NT2/D1 (cell line): ENCODE measurements around the gene BCL11B.

Experiments used
- DNase-seq: peaks from one replicate; pipeline ENCODE4 v3.0.0-alpha.2; 2011; ENCODE audit warnings: low read depth, low spot score
- H3K27me3 ChIP-seq: 2 replicates; pipeline ENCODE4 v1.6.0; 2011; ENCODE audit warnings: mild to moderate bottlenecking; ENCODE audit not compliant: insufficient read length, insufficient read depth
- H3K36me3 ChIP-seq: 2 replicates; pipeline ENCODE4 v1.6.1; 2011; ENCODE audit warnings: mild to moderate bottlenecking, low read length, mixed read lengths; ENCODE audit not compliant: insufficient read depth, insufficient read length
- H3K4me1 ChIP-seq: 2 replicates; pipeline ENCODE4 v1.5.1; 2011; ENCODE audit not compliant: insufficient read depth, insufficient read length
- H3K4me3 ChIP-seq: 2 replicates; pipeline ENCODE4 v1.5.1; 2011; ENCODE audit warnings: low read depth; ENCODE audit not compliant: insufficient read length
- H3K9ac ChIP-seq: 2 replicates; pipeline ENCODE4 v1.6.0; 2011; ENCODE audit warnings: low read depth; ENCODE audit not compliant: insufficient read length
- H3K9me3 ChIP-seq: 2 replicates; pipeline ENCODE4 v1.5.1; 2011; ENCODE audit warnings: mild to moderate bottlenecking, low read length; ENCODE audit not compliant: insufficient read depth
- SUZ12 ChIP-seq: IDR thresholded peaks from 2 replicates; pipeline ENCODE4 v1.6.1; 2011; ENCODE audit not compliant: insufficient read length, insufficient read depth; ENCODE audit errors: extremely low read depth
- YY1 ChIP-seq: IDR thresholded peaks from 2 replicates; pipeline ENCODE4 v1.6.1; 2011; ENCODE audit not compliant: insufficient read length, insufficient read depth
- ZNF274 ChIP-seq: IDR thresholded peaks from 2 replicates; pipeline ENCODE4 v1.6.1; 2011; ENCODE audit warnings: mild to moderate bottlenecking, low read depth, low read length

BCL11B gene

DNA sequence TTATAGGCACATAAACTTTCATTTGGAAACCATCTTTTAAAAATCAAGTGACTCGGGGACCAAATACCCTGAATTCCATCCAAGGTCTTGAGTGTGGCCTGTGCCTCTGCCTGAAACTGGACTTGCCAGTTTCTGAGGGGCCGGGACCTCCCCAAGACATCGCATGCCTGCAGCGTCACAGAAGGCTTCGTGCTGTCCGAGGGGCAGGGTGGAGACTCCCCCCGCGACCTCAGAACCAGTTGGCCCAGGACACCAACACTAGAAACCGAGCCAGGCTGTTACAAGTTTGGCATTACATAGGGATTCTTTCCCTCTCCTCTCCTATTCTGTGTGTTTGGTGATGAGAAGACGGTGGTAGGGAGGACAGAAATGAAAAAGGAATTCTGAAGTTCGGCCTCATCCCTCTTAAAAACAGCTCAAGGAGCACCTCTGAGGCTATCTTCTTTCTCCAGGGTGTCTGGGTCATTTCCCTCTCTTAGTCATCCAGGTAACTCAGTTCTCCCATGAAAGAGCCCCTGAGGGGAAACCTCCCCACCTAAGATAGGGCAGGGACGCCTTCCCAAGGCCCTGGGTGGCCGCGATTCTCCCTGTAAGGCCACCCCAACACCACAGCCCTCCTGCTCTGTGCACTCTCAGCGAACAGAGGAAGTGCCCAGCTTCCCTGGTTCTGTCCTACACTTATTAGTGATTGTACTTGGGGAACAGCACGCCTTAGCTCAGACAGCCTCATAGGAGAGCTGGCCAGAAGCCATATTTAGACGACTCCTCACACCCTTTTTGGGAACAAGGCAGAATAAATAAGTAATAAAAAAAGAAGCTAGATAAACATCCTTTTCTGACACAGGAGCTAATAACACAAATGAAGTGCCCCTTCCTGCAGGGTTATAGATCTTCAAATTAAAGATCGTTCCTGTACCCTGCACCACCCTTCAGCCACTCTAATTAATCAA is 93.8 kb downstream of the BCL11B start:
- Histone ChIP-seq H3K27me3 (no peaks in the 10 kb centered on the region), H3K36me3 (no peaks in the 10 kb centered on the region)

DNA sequence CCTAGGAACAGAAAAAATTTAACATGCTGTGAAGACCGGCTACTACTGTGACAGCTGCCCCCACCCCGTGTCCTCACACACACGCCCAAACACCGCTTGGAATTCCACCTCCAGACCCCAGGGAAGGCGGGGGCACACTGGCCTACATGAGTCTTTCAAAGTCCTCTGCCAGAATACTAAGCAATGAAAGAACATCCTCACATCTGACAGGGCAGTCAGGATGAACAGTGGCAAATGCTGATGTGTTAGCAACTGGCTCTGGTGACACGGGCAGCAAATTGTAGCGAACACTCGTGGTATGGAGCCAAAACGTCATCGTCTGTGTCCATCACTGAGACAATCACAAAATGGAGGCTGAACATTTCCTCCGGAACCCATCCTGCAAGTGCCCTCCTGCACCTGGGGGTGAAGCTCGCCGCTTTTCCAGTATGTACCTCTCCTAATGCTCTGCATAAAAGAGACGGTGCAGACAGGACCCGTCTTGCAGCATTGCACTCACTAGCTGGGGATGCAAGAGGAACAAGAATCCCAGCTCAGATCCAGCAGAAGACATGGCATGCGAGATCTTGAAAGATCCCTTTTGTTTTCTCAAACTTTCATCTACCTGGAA is 94.8 kb downstream of the BCL11B start:
- Histone ChIP-seq H3K9ac (no peak overlapping the region), H3K36me3 (no peaks in the 10 kb centered on the region), H3K4me1 (no peaks in the 10 kb centered on the region), H3K27me3 (no peaks in the 10 kb centered on the region), H3K9me3 (no peaks in the 10 kb centered on the region), H3K4me3 (no peak overlapping the region)
- no peak for DNase-seq
- TF ChIP-seq SUZ12 (no peak), ZNF274 (no peak), YY1 (no peak)

More for the DNA sequence above, 93.8 kb downstream of the BCL11B start:
- no peak for TF ChIP-seq YY1
- no peak for TF ChIP-seq ZNF274
- TF ChIP-seq SUZ12 = no peak
- no peak overlapping the region for H3K9ac ChIP-seq
- no peak overlapping the region for H3K4me3 ChIP-seq
- DNase-seq = no peak
- H3K9me3 ChIP-seq = no peaks in the 10 kb centered on the region
- no peaks in the 10 kb centered on the region for H3K4me1 ChIP-seq

GRCh38 chr14:99176156-99176945 is 95.6 kb downstream of the BCL11B start:
- Histone ChIP-seq H3K36me3 (no peaks in the 10 kb centered on the region), H3K9ac (no peak overlapping the region), H3K4me3 (no peak overlapping the region), H3K9me3 (no peaks in the 10 kb centered on the region), H3K4me1 (no peaks in the 10 kb centered on the region), H3K27me3 (no peaks in the 10 kb centered on the region)
- no peak for TF ChIP-seq SUZ12
- TF ChIP-seq YY1 = no peak
- TF ChIP-seq ZNF274 = no peak
- DNase-seq = no peak

GRCh38 chr14:99175331-99176155 is 96.5 kb downstream of the BCL11B start:
- Histone ChIP-seq H3K9me3 (no peaks in the 10 kb centered on the region), H3K9ac (no peak overlapping the region), H3K36me3 (no peaks in the 10 kb centered on the region), H3K27me3 (no peaks in the 10 kb centered on the region), H3K4me3 (no peak overlapping the region), H3K4me1 (no peaks in the 10 kb centered on the region)
- DNase-seq = no peak
- TF ChIP-seq YY1 (no peak), ZNF274 (no peak), SUZ12 (no peak)

GRCh38 chr14:99174770-99175319 is 97.2 kb downstream of the BCL11B start:
- H3K9me3 ChIP-seq = no peaks in the 10 kb centered on the region
- TF ChIP-seq YY1 = no peak
- H3K4me1 ChIP-seq = no peaks in the 10 kb centered on the region
- no peak overlapping the region for H3K4me3 ChIP-seq
- DNase-seq = no peak
- H3K9ac ChIP-seq = no peak overlapping the region
- no peaks in the 10 kb centered on the region for H3K27me3 ChIP-seq
- H3K36me3 ChIP-seq = no peaks in the 10 kb centered on the region

DNA sequence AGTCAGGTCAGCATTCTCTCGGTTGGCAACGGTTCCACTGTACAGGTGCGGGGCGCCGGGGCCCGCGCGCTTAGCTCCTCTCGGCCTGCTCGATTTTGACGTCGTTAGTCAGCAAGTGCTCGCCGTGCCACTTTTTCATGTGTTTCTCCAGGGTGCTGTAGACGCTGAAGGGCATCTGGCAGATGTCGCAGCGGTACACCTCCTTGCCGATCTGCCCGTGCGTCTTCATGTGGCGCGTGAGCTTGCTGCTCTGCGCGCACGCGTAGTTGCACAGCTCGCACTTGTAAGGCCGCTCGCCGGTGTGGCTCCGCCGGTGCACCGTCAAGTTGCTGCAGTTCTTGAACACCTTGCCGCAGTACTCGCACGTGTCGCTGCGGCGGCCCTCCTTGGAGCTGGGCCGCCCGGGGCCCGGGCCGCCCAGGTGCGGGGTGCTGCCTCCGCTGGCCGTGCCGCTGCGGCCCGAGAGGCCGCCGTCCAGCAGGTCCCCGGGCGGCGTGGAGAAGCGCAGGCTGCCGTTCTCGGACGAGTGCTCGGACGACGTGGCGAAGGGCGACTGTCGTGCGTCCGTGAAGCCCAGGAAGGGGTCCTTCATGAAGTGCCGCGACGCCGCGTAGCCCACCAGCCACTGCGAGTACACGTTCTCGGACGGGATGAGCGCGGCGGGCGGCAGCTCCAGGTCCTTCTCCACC is 97.8 kb downstream of the BCL11B start:
- no peak for DNase-seq
- Histone ChIP-seq H3K9ac (no peak overlapping the region), H3K36me3 (no peaks in the 10 kb centered on the region), H3K27me3 (no peaks in the 10 kb centered on the region), H3K4me3 (no peak overlapping the region), H3K4me1 (no peaks in the 10 kb centered on the region), H3K9me3 (no peaks in the 10 kb centered on the region)
- TF ChIP-seq SUZ12 (no peak), YY1 (no peak), ZNF274 (no peak)
